Endothelial cell of umbilical vein (primary cell): Measurements from ENCODE around the gene SYT7. TPM values are rescaled to one million over a fixed set of nuclear protein-coding genes. Genes with fewer than 3 reads are reported as not detected.

Experiments used
- BruUV-seq: library from RNA; stranded (reverse); fragments of 400-500 nt; replicated peaks from 2 replicates; lab custom pipeline; 2021; lab: Mats Ljungman, UMichigan
- CTCF ChIA-PET: fragments of 300-600, 350-600 bp; sonication (Branson Sonifier 250); formaldehyde crosslinking; loops from one replicate; lab custom pipeline; 2021; ENCODE audit warnings: antibody characterized with exemption, inconsistent platforms; lab: Charles Lee
- POLR2A ChIA-PET: fragments of 300-600, 350-600 bp; sonication (Branson Sonifier 250); formaldehyde crosslinking; loops from one replicate; lab custom pipeline; 2021; ENCODE audit warnings: antibody characterized with exemption, inconsistent platforms; lab: Charles Lee
- DNase-seq: peaks from one replicate; pipeline ENCODE4 v3.0.0-alpha.2; 2011; ENCODE audit warnings: low read depth, low spot score
- FAIRE-seq: peaks from 2 replicates; lab custom pipeline; 2011; peaks lifted over from hg19 to GRCh38; lab: Jason Lieb, UNC
- H2AFZ ChIP-seq: 2 replicates; pipeline ENCODE4 v1.6.0; 2012; ENCODE audit warnings: low read depth, low read length, control low read depth, inconsistent platforms
- H3K27ac ChIP-seq: 2 replicates; pipeline ENCODE4 v1.5.1; 2011; ENCODE audit warnings: low read depth, mild to moderate bottlenecking, control low read depth, low read length, moderate library complexity; ENCODE audit not compliant: insufficient read depth
- H3K27me3 ChIP-seq, 2 experiments: 2 replicates each; pipeline versions ENCODE4 v1.6.0 to v1.6.1; 2011; ENCODE audit warnings: low read length in 2 of 2, mixed read lengths in 1 of 2; ENCODE audit not compliant: control insufficient read depth in 2 of 2, insufficient read depth in 2 of 2
- H3K36me3 ChIP-seq, 2 experiments: 2 replicates in 1 of 2; 3 replicates in 1 of 2; pipeline ENCODE4 v1.5.1; 2011; ENCODE audit warnings: low read length in 2 of 2, mild to moderate bottlenecking in 1 of 2, moderate library complexity in 1 of 2; ENCODE audit not compliant: control insufficient read depth in 2 of 2, insufficient read depth in 2 of 2; ENCODE audit errors: extremely low read depth in 1 of 2
- H3K4me1 ChIP-seq: 3 replicates; pipeline ENCODE4 v1.5.1; 2011; ENCODE audit warnings: mild to moderate bottlenecking, low read length; ENCODE audit not compliant: control insufficient read depth, insufficient read depth; ENCODE audit errors: extremely low read depth
- H3K4me2 ChIP-seq: 2 replicates; pipeline ENCODE4 v1.6.1; 2011; ENCODE audit warnings: low read length, control low read depth, mixed read lengths; ENCODE audit not compliant: insufficient read depth
- H3K4me3 ChIP-seq, 3 experiments: fragments of 200-600 bp in 1 of 3; sonication (generic), shearing (Covaris generic) in 1 of 3; replicated peaks in 1 of 3; 2 replicates each; pipeline ENCODE4 v1.5.1; 2011 to 2016; ENCODE audit warnings: control low read depth in 3 of 3, low read length in 3 of 3, mild to moderate bottlenecking in 2 of 3, inconsistent platforms in 1 of 3, low read depth in 1 of 3, moderate library complexity in 1 of 3; ENCODE audit not compliant: insufficient read depth in 1 of 3
- H3K79me2 ChIP-seq: 2 replicates; pipeline ENCODE4 v1.6.0; 2012; ENCODE audit warnings: low read length, inconsistent platforms; ENCODE audit not compliant: control insufficient read depth, insufficient read depth
- H3K9ac ChIP-seq: replicated peaks from 2 replicates; pipeline ENCODE3; 2011; ENCODE audit warnings: low read length, control low read depth; ENCODE audit not compliant: insufficient read depth; ENCODE audit errors: extremely low read depth
- H3K9me1 ChIP-seq: replicated peaks from 3 replicates; pipeline ENCODE4 v1.6.0; 2011; ENCODE audit warnings: mild to moderate bottlenecking, low read length; ENCODE audit not compliant: control insufficient read depth, insufficient read depth; ENCODE audit errors: extremely low read depth
- H3K9me3 ChIP-seq: replicated peaks from 2 replicates; pipeline ENCODE4 v1.5.1; 2012; ENCODE audit warnings: low read length, inconsistent platforms; ENCODE audit not compliant: control insufficient read depth, insufficient read depth
- H4K20me1 ChIP-seq: replicated peaks from 2 replicates; pipeline ENCODE3; 2011; ENCODE audit warnings: mild to moderate bottlenecking, low read length; ENCODE audit not compliant: control insufficient read depth, insufficient read depth; ENCODE audit errors: extremely low read depth
- CTCF ChIP-seq, 2 donors: IDR thresholded peaks; 1 replicate in 1 of 2; 2 replicates in 1 of 2; pipeline ENCODE4 v1.5.1; 2011; ENCODE audit warnings: low read length in 2 of 2, mild to moderate bottlenecking in 2 of 2, moderate library complexity in 2 of 2, control low read depth in 1 of 2, inconsistent platforms in 1 of 2, low read depth in 1 of 2; ENCODE audit not compliant: insufficient read depth in 1 of 2; ENCODE audit errors: extremely low read depth in 1 of 2
- EZH2 ChIP-seq: IDR thresholded peaks from 2 replicates; pipeline ENCODE4 v1.6.1; 2012; ENCODE audit warnings: borderline replicate concordance, low read depth, mild to moderate bottlenecking, moderate library complexity, low read length, inconsistent platforms; ENCODE audit not compliant: severe bottlenecking
- FOS ChIP-seq: IDR thresholded peaks from 2 replicates; pipeline ENCODE4 v1.6.1; 2011; ENCODE audit warnings: mild to moderate bottlenecking, low read length, moderate library complexity, borderline replicate concordance; ENCODE audit not compliant: insufficient read depth
- GATA2 ChIP-seq: IDR thresholded peaks from 2 replicates; pipeline ENCODE4 v1.7.0; 2011; ENCODE audit warnings: low read depth, mild to moderate bottlenecking, moderate library complexity, mixed read lengths, low read length; ENCODE audit not compliant: insufficient read length, insufficient read depth
- JUN ChIP-seq: IDR thresholded peaks from 2 replicates; pipeline ENCODE4 v1.6.1; 2011; ENCODE audit warnings: borderline replicate concordance, low read depth; ENCODE audit not compliant: insufficient read length, insufficient read depth
- MAX ChIP-seq: IDR thresholded peaks from 2 replicates; pipeline ENCODE4 v1.6.1; 2011; ENCODE audit not compliant: insufficient read depth, insufficient read length
- MYC ChIP-seq: IDR thresholded peaks from one replicate; pipeline ENCODE4 v1.6.1; 2011; ENCODE audit warnings: mild to moderate bottlenecking, low read depth, low read length
- POLR2A ChIP-seq: IDR thresholded peaks from 2 replicates; pipeline ENCODE4 v1.6.1; 2012; ENCODE audit warnings: low read depth, mild to moderate bottlenecking, control low read depth, low read length
- POLR2AphosphoS5 ChIP-seq: IDR thresholded peaks from 2 replicates; pipeline ENCODE4 v1.6.1; 2012; ENCODE audit warnings: low read depth, mild to moderate bottlenecking, control low read depth, low read length, moderate library complexity; ENCODE audit not compliant: insufficient read depth
- dilution Hi-C: fragments of 300-500 bp; cut with MboI; formaldehyde crosslinking; loops from one replicate; pipeline ENCODE4 v1.15.0; 2019; ENCODE audit warnings: low sequenced_read_pairs; ENCODE audit not compliant: extremely low pct_ligation_motif_present
- intact Hi-C: fragments of 100-400 bp; cut with micrococcal nuclease; formaldehyde crosslinking; loops from one replicate; pipeline ENCODE4 v1.10.0; 2022
- polyA plus RNA-seq, 4 experiments: library from polyadenylated mRNA; depleted of rRNA in 3 of 4; stranded (reverse) in 3 of 4; unstranded in 1 of 4; fragments of >200 nt; gene quantifications; 2 replicates each; pipeline versions ENCODE4 v1.2.1 to v1.2.3, GENCODE V29; 2011 to 2012; ENCODE audit warnings: missing spikeins in 1 of 4
- total RNA-seq: library from RNA; stranded (reverse); gene quantifications from 2 replicates; pipeline ENCODE4 v1.2.3, GENCODE V29; 2021

Gene SYT7
- total and polyA plus RNA-seq, 2 donors (not counting 3 experiments of a cell fraction or from before 2014, with no cell fraction given): 0.08 to 0.55 TPM

- H4K20me1 ChIP-seq: no peaks in the 10 kb centered on the region
- no peak for TF ChIP-seq GATA2
- no peak for TF ChIP-seq EZH2
- no peaks in the 10 kb centered on the region for H3K4me1 ChIP-seq
- no peak overlapping the region for H2AFZ ChIP-seq
- H3K9me3 ChIP-seq: no peaks in the 10 kb centered on the region
- H3K9me1 ChIP-seq: no peaks in the 10 kb centered on the region
- dilution Hi-C loops (no loop called here), intact Hi-C loops (loop anchor here (5.0 kb wide), 1 partner anchor 62 kb away; no protein-coding TSS in a partner anchor)
- H3K36me3 ChIP-seq: no peaks in the 10 kb centered on the region
- H3K4me3 ChIP-seq: no peak overlapping the region
- H3K27ac ChIP-seq: no peak overlapping the region
- H3K4me2 ChIP-seq: no peak overlapping the region
- FAIRE-seq (no peak), DNase-seq (no peak)
- CTCF ChIA-PET: interaction anchor here (1.2 to 2.6 kb wide), 4 partner anchors 16 to 82 kb away, joined by 4 to 11 read pairs (median 4); no protein-coding TSS in a partner anchor
- H3K27me3 ChIP-seq: peaks cover 0 to 4% of the 10 kb centered on the region in 2 experiments
- no peaks in the 10 kb centered on the region for H3K79me2 ChIP-seq
- BruUV-seq: no TSS peak
- POLR2A ChIA-PET: no interaction called here
- H3K9ac ChIP-seq: no peak overlapping the region
Observed at GRCh38 chr11:61564936-61565696, 15.8 kb downstream of the SYT7 start.

- Histone ChIP-seq H3K79me2 (no peaks in the 10 kb centered on the region), H3K4me1 (no peaks in the 10 kb centered on the region), H3K9me3 (no peaks in the 10 kb centered on the region), H3K9me1 (no peaks in the 10 kb centered on the region), H2AFZ (no peak overlapping the region), H3K4me3 (no peak overlapping the region), H3K4me2 (no peak overlapping the region), H3K9ac (no peak overlapping the region), H3K36me3 (no peaks in the 10 kb centered on the region), H4K20me1 (no peaks in the 10 kb centered on the region), H3K27me3 (peaks cover 13 to 19% of the 10 kb centered on the region in 2 experiments), H3K27ac (no peak overlapping the region)
- intact Hi-C loops (no loop called here), dilution Hi-C loops (no loop called here)
- DNase-seq: no peak
- TF ChIP-seq EZH2: no peak
- TF ChIP-seq FOS: no peak
- TF ChIP-seq POLR2A: no peak
- no peak for TF ChIP-seq GATA2
- TF ChIP-seq POLR2AphosphoS5: no peak
- no peak for TF ChIP-seq JUN
- TF ChIP-seq MYC: no peak
- TF ChIP-seq MAX: no peak
- TF ChIP-seq CTCF (IDR thresholded peaks at IDR 0.05; ENCODE audit: extremely low read depth in 1 of 2, insufficient read depth in 1 of 2, low read depth in 1 of 2, low read length in 2 of 2): no peak
- ChIA-PET POLR2A (no interaction called here), CTCF (interaction anchor here (0.7 kb wide), 1 partner anchor 15 kb away, joined by 3 read pairs; no protein-coding TSS in a partner anchor)
- BruUV-seq: no TSS peak
- FAIRE-seq: no peak
Observed at GRCh38 chr11:61560751-61561150, 20.1 kb downstream of the SYT7 start.
